Measurements from ENCODE around the gene NMT2.

NMT2 gene

DNA sequence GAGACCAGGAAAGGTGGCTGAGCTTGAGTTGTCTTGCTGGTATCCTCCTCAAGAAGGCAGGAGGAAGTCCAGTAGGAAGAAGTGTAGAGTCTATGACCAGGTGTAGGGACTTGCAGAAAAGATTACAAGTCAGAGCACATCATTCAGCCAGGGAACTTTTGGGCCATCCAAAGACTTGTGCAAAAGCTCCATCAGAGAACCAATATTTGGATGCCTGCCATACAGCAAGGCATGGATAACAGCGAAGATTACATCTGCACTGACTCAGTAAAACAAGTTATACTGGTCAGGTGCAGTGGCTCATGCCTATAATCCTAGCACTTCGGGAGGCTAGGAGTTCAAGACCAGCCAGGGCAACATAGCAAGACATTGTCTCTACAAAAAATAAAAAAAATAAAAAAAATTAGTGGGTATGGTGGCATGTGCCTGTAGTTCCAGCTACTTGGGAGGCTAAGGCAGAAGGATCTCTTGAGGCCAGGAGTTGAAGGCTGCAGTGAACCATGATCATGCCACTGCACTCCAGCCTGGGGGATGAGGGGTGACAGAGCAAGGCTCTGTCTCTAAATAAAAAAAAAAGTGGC lies 13.2 kb upstream of the NMT2 start:
- DNase-seq (ENCODE audit: low read depth) = no peak

DNA sequence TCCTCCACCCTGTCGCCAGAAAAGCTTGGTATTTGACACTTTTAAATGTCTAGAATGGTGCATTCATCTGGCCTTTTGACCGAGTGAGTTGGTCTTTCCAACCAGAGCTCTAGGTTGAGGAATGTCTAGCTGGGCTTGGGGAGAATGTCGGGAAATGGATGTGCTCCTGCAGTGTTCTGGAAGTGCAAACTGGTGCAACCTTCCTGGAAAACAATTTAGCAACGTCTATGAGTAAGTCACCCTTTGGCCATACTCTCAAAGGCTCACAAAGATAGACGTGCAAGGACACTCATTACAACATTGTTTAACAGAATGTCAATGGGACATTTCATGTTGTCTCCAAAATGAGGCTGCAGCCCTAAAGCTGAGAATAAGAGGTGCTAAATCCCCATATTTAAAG lies 12.2 kb upstream of the NMT2 start:
- DNase-seq (ENCODE audit: low read depth) = no peak

DNA sequence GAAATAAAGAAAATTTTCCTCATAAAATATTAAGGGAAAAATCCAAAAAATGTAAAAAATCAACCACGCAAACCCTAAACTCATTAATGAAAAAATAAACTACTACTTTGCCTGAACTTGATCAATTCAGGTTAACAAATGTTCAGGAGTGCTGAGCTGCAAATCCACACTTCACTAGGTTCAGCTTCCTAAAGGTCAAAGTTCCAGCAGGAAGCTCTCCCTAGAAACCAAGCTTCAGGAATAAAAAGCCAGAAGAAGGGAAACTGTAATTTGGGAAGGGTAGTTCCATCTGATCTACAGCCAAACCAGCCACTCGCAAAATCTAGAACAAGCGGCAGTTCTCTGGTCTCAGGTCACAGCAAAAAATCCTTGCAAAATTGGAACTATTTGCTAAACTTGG lies 7.8 kb upstream of the NMT2 start:
- no peak for DNase-seq (ENCODE audit: low read depth)

DNA sequence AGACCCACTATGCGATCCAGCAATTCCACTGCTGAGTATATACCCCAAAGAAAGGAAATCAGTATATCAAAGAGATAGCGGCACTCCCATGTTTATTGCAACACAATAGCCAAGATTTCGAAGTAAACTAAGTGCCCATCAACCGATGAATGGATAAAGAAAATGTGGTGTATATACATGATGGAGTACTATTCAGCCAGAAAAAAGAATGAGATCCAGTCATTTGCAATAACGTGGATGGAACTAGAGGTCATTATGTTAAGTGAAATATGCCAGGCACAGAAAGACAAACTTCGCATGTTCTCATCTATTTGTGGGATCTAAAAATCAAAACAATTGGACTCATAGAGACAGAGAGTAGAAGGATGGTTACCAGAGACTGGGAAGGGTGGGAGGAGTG lies 7.1 kb upstream of the NMT2 start:
- no peak for DNase-seq (ENCODE audit: low read depth)

DNA sequence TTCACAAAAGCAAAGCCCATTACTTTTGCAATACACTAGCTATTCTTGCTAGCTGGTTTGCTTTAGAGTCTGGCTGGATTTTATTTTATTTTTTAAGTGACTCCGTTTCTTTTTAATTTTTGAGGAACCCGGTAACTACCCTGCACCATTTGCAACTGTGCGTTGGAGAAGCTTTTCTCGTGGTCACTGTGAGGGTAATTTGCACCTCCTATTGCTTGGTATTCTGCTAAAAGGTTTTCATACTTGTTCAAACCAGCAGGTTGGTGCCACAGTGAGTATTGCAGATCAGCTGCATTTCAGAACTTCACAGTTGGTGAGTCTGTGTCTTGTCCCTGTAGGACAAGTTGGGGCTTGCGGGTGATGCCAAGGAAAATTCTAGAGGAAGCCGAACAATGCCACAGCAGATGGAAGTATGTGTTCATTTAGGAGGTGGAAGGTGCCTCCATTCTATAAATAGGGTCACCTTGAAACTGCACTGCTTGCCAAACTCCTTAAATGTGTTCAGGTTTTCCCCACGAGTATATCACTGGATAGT lies 3.9 kb upstream of the NMT2 start:
- no peak for DNase-seq (ENCODE audit: low read depth)

DNA sequence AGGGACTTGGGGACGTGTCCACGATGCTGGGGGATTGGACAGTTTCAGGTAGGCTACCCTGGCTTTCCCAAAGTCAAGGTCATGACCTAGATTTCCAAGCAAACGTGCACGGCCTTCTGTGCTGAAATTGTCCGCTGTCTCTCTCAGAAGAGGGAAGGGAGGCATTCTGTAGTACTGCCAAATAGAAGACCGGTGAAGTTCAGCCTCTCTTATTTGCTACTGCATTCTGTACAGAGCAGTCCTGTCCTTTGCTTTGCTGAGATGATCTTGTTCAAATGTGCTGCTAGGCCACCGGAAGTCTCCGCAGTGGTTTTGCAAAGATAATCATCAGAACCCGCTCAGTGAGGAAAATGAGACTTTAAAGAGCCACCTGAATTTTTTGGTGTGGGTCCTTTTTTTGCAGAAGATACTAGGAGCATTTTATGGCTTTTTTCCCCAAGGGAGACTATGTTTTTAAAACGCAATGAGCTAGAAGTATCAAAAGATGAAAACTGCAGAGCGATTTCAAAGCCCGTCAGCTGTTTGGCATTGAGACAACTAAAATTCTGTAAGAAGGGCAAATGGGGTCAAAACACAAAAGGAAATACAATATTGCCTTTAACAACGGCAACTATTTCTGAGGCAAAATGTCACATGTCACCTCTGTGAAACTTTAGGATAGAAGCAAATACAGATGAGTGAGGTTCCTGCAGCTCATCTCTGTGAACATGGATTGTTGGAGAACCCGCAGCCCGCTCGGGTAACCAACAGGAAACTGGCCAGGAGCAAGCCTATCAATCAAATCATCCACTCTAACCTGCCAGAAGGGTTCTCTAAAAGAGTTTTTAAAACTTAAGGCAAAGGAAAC lies 1.3 kb upstream of the NMT2 start:
- peak; percentile 31 for DNase-seq (ENCODE audit: low read depth)

DNA sequence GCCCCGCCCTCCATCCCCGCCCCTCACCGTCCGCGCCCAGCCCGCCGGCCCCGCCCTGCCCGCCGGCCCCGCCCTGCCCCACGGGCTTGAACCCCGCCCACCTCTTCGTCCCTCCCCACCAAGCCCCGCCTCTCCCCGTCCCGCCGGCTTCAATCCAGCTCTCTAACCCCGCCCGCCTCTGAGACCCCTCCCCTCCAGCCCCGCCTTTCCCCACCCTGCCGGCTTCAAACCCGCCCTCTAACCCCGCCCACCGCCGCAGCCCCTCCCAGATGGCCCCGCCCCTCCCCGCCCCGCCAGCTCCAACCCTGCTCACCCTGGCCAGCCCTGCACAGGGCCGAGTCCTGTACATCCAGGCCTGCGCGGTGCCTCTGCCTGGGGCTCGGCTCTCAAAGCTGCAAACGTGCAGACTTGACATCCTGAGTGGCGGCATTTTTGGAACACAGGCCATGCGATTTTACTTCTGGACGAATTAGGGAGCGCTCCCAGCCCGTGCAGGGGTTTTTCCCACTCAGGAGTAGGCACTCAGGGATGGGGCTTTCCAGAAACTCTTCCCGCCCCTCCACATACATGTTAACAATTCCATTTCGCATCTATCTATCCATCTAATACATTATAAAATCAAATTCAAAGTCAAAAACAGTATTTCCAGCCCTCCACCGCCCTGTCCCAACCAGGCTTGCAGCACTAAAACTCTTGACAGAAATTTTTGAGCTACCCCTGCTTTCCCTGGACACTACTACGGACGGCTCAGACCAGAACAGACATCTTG lies 477 bp upstream of the NMT2 start:
- DNase-seq (ENCODE audit: low read depth) = peak; percentile 95

DNA sequence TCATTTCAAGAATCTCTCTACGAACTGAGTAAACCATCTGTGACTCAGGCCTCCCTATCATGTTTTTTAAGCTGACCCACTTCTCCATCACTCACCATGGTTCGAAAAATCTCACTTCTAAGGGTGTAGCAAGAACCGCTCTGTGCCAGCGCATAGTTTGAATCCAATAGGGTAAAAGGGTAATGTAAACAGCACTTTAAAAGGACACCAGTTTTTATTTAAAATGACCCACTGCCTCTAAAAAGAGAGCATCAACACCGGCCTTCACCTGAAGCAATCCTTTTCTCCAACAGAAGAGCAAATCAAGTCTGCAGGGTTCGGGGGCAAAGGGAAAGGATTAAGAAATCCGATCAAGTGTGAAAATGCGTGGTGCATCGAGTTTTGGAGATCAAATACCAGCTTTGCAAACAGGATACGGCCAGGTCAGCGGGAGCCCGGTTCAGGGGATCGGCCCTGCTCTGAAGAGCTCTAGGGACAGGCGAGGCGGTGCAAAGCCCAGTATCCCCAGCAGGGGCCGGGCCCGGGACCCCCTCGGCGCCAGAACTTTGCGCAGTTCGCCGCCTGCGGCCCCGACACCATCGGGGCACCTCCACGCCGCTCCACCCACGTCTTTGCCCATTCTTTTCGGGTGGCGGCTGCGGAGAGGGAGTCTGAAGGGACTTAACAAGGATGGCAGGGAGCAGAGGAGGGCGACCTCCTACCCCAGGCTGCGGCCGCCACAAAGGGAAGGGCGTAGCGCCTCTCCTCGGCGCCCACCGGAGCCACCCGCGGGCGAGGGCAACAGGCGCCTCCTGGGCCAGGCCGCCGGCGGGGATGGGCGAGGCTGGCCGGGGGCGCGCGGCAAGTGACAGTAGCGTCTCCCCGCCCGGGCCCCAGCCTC lies 842 bp downstream of the NMT2 start:
- DNase-seq (ENCODE audit: low read depth) = peak; percentile 14

DNA sequence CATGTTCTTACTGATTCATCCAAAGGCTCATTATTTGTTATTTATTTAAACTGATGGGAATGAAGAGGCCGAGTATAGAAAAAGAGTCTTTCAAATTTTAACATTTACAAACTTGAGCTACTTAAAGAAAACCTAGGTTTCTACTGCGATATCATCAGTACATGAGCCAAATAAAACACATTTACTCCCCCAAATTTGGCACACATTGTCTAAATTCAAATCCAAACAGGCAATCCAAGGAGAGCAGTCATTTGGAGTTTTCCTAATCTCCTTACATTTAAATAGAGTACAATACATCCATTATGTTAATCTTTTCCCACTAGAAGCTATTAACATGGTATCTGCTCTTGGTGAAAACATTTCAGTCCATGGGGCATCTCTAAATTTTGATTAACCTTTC lies 2.2 kb downstream of the NMT2 start:
- DNase-seq (ENCODE audit: low read depth) = no peak

DNA sequence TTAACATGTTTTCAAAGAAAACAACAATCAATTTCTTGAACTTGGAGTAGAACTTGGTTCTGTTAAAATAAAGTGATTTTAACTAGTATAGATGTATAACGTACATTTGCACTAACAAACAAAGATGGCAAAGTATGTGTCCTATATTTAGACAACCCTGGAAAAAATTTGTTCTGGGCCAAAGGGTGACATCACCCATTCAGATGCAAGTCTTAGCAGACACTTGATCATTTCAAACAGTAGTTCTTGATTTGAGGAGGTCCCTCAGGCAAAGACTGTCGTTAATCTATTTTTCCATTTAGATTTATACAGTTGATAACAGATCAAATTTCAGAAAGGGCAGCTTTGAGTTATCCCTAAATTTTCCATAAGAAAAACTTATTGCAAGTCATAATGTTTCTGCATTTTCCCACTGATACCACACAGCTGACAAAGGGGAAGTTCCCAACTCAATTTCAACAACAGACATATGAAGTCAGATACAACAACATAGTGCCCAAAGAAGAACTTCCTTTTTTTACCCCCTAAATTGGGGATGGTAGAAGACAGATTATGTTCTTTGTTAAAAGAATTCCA lies 5.2 kb downstream of the NMT2 start:
- no peak for DNase-seq (ENCODE audit: low read depth)

DNA sequence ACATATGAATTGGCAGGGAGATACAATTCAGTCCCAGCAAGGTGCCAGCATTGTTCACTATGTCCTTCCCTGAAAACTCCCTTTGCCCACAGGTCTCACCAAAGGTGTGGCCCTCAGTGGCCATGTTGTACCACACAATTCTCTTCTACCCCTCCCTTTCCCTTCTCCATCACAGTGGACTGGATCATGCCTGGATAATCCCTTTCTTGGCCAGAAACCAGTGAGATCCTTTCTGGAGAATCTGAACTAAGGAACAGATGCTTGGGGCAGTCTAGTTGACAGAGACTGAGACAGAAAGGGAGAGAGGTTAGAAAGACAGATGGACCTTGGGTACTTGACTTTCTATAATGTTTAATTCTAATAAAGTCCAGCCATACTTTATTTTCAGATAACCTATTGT lies 9.5 kb downstream of the NMT2 start:
- no peak for DNase-seq (ENCODE audit: low read depth)

DNA sequence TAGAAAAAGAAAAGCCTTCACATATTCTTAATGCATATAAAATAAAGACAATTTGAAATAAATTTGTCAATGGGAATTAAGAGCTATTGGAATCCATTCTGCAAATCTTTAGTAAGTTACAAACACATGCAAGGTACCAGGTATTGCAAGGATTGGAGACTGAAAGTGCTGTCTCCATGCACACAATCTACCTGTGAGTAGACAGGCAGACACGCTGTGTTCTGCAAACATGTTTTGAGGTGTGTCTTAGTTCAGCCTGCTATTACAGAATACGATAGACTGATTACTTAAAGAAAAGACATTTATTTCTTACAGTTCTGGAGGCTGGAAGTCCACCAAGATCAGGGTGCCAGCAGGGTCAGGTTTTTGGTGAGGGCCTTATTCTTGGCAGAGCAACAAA lies 10.0 kb downstream of the NMT2 start:
- DNase-seq (ENCODE audit: low read depth) = no peak

DNA sequence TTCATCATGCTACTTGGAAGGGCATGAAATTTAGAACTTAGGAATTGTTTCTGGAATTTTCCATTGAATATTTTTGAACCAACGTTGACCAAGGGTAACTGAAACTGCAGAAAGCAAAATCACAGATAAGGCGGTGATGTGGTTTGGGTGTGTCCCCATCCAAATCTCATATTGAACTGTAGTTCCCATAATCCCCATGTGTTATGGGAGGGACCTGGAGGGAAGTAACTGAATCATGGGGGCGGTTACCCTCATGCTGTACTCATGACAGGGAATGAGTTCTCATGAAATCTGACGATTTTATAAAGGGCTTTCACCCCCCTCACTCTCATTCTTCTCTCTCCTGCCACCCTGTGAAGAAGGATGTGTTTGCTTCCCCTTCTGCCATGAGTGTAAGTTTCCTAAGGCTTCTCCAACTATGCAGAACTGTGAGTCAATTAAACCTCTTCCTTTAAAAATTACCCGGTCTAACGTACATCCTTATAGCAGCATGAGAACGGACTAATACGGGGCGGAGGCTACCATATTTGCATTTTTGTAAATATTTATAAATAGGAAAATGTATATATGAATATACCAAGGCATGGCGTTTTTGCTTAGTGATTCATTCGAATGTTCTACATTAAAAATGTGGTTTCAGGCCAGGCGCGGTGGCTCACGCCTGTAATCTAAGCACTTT lies 12.4 kb downstream of the NMT2 start:
- no peak for DNase-seq (ENCODE audit: low read depth)

DNA sequence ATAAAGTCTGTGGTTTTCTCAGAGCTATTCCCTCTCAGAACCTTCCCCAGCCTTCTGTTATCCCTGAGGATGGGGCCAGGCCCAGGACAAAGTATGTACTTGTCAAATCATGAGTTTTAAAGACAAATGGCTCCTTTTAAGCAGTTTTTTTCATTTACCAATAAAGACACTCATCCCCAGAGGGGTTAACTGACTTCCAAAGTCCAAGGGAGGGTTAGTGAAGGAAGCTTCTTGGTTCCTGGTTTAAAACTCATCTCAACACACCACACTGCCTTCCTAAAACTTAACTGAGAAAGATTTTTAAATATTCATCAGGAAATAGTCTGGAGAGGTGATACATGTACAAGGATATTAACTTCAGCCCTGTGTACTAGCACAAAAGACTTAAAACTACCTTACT lies 15.9 kb downstream of the NMT2 start:
- DNase-seq (ENCODE audit: low read depth) = no peak

DNA sequence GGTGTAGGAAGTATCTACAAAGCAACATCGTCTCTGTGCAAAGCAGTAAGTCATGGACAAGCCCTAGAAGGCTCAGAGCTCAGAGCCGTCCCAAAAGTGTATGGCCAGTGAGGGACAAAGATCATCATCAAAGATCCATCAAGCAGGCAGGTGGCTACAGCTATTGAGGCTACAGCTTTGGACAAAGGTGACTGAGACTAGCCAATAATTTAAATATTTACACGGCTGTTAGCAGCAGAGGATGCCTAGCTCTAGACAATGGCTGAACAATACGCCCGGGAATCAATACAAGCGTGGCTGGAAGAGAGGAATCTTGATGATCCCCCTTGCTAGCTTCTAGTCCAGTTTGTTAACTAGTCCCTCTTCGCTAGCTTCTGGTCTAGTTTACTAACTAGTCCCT lies 17.9 kb downstream of the NMT2 start:
- DNase-seq (ENCODE audit: low read depth) = no peak

DNA sequence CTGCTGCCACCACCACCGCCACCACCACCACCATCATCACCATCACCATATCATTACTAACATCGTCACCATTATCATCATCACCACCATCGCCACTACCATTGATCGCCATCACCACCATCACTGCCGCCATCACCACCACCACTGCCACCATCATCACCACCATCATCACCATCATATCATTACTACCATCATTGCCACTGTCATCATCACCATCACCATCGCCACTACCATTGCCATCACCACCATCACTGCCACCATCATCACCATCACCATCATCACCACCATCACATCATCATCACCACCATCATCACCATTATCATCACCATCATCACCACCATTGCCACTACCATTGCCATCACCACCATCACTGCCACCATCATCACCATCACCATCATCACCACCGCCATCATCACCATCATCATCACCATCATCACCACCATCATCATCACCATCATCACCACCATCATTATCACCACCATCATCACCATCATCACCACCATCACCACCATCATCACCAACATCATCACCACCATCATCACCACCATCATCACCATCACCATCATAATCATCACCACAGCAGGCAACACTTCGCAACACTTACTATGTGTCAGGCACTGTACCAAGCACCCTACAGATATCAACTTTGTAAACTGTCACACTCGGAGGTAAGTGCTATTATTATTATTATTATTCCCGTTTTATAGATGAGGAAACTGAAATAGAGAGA lies 19.3 kb downstream of the NMT2 start:
- no peak for DNase-seq (ENCODE audit: low read depth)

DNA sequence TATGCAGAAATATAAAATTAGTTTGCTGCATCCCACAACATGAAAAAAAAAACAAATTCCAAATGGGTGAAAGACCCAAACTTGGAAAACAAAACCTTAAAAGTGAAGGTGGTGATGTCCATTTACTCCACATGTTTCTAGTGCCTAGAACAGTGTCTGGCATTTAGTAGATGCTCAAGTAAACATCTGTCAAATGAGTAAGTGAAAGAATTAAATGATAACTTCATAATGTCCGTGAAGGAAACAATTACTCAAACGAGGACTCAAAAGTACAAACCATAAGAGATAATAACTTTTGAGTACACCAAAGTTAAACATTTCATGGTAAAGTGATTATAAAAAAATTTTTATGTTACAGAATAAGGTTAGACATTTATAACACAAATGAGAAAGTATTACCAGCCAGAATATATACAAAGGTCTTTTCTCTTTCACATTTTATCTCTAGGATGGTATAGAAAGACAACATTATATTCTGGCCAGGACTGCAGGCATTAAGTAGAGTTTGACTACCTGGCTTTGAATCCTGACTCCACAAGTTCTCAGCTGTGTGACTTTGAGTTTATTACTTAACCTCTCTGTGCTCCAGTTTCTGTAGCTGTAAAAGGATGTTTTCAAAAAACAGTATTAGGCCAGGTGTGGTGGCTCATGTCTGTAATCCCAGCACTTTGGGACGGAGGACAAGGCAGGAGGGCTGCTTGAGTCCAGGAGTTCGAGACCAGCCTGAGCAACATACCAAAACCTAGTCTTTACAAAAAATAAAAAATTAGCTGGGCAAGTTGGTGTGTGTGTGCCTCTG lies 20.7 kb downstream of the NMT2 start:
- DNase-seq (ENCODE audit: low read depth) = no peak

DNA sequence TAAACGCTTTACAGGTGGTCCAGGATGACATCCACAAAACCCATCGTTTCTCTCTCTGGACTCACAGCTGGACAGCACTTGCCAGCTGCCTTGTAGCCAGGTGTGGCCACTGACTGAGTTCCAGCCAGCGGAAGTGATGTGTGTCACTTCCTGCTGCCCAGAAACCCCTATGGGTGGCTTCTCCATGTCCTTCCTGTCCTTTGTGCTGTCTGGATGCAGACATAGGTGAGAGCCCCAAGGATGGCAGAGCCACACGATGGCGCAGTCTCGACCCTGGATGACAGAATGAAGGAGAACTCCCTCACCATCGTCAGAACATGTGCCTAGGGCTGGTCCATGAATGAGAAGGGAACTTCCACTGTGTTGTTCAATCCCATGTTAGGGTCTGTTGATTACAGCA lies 22.1 kb downstream of the NMT2 start:
- no peak for DNase-seq (ENCODE audit: low read depth)

DNA sequence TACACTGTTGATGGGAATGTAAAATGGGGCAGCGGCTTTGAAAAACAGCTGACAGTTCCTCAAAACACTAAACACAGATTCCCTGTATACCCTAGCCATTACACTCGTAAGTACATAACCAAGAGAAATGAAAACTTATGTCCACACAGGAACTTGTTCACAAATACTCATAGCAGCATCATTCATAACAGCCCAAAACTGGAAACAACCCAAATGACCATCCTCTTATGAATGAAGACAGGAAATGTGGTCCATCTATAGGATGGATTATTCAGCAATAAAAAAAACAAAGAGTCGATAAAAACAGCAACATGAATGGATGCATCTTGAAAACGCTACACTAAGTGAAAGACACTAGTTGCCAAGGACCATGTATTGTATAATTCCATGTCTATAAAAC lies 23.7 kb downstream of the NMT2 start:
- no peak for DNase-seq (ENCODE audit: low read depth)

All from activated T-helper 9 cell treated with anti-CD3 and anti-CD28 coated beads, Interleukin-2, amount 50 U/mL, for 16 hours (primary cell).